Testis (tissue), 2 donors: ENCODE measurements around the gene NPSR1.

ENCODE experiments used
- POLR2A ChIP-seq: fragments of 450-650 bp; IDR thresholded peaks from one replicate; pipeline ENCODE4 v1.6.1; 2017; ENCODE audit warnings: antibody characterized with exemption, mild to moderate bottlenecking, moderate library complexity
- TF ChIP-seq, protein P1 (sequence below), 3 experiments: fragments of 450-650 bp in 2 of 3; fragments of 200-600 bp in 1 of 3; sonication (generic) in 1 of 3; IDR thresholded peaks; one replicate each; pipeline ENCODE4 v1.5.1; 2016 to 2019; ENCODE audit warnings: antibody characterized with exemption in 3 of 3, mild to moderate bottlenecking in 2 of 3, moderate library complexity in 1 of 3

DNA sequence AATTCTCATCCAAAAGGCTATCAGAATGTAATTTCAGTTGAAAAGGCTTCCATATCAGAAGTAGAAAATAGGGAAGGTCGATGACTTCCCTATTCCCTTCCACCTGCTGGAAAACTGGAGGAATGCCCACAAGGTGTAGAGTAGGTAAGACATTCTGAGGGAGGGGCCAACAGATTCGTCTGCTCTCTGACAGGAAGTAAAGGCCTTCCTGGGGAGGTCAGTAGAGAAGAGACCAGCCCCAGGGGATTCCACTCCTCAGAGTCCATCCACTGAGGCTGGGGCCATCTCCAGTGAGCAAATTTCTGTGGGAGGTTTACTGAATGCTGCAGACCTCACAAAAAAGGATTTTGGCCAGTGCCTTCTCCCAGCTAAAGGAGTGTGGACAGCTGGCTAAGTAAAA, 19.5 kb downstream of the NPSR1 start:
- TF ChIP-seq, protein P1, sequence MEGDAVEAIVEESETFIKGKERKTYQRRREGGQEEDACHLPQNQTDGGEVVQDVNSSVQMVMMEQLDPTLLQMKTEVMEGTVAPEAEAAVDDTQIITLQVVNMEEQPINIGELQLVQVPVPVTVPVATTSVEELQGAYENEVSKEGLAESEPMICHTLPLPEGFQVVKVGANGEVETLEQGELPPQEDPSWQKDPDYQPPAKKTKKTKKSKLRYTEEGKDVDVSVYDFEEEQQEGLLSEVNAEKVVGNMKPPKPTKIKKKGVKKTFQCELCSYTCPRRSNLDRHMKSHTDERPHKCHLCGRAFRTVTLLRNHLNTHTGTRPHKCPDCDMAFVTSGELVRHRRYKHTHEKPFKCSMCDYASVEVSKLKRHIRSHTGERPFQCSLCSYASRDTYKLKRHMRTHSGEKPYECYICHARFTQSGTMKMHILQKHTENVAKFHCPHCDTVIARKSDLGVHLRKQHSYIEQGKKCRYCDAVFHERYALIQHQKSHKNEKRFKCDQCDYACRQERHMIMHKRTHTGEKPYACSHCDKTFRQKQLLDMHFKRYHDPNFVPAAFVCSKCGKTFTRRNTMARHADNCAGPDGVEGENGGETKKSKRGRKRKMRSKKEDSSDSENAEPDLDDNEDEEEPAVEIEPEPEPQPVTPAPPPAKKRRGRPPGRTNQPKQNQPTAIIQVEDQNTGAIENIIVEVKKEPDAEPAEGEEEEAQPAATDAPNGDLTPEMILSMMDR (IDR thresholded peaks at IDR 0.05): no peak
- no peak for TF ChIP-seq POLR2A
